PC-3 (cell line): ENCODE measurements around the gene MPND. TPM values are rescaled to one million over a fixed set of nuclear protein-coding genes. Genes with fewer than 3 reads are reported as not detected.
A peak's percentile ranks its signal among the peaks of the same experiment; 100 is the strongest.

Source experiments
- ATAC-seq: fragments of 200-7000 bp; cut with Tn5 transposase; 2 replicates; pipeline ENCODE4 v1.9.1; 2020; ENCODE audit warnings: mild to moderate bottlenecking, moderate library complexity
- BruUV-seq: library from RNA; stranded (reverse); fragments of 400-500 nt; replicated peaks from 2 replicates; lab custom pipeline; 2021; lab: Mats Ljungman, UMichigan
- CTCF ChIA-PET: fragments of 300-600 bp; sonication (Branson Sonifier 250); formaldehyde crosslinking; loops from one replicate; lab custom pipeline; 2022; ENCODE audit warnings: antibody characterized with exemption; lab: Charles Lee
- POLR2A ChIA-PET: fragments of 300-600 bp; sonication (Branson Sonifier 250); formaldehyde crosslinking; loops from one replicate; lab custom pipeline; 2022; ENCODE audit warnings: antibody characterized with exemption; ENCODE audit not compliant: unreplicated experiment; lab: Charles Lee
- DNase-seq: peaks from one replicate; pipeline ENCODE4 v3.0.0-alpha.2; 2015
- H2AFZ ChIP-seq: fragments of 300-600 bp; sonication (generic); 2 replicates; pipeline ENCODE4 v1.6.0; 2016; ENCODE audit warnings: antibody characterized with exemption, low read length
- H3F3A ChIP-seq: fragments of 300-600 bp; sonication (generic); one replicate; pipeline ENCODE4 v1.6.0; 2017; ENCODE audit warnings: antibody characterized with exemption, low read length, control low read depth, mild to moderate bottlenecking; ENCODE audit not compliant: unreplicated experiment
- H3K27ac ChIP-seq: fragments of 300-600 bp; sonication (generic); 2 replicates; pipeline ENCODE4 v1.5.1; 2016; ENCODE audit warnings: mild to moderate bottlenecking, low read length
- H3K27me3 ChIP-seq: fragments of 300-600 bp; sonication (generic); 2 replicates; pipeline ENCODE4 v1.6.1; 2016; ENCODE audit warnings: low read length, mixed read lengths
- H3K36me3 ChIP-seq: fragments of 300-600 bp; sonication (generic); 2 replicates; pipeline ENCODE4 v1.6.1; 2016; ENCODE audit warnings: low read depth, mixed run types, low read length, mixed read lengths
- H3K4me1 ChIP-seq: fragments of 300-600 bp; sonication (generic); 2 replicates; pipeline ENCODE4 v1.5.1; 2016; ENCODE audit warnings: low read length; ENCODE audit not compliant: insufficient read depth
- H3K4me2 ChIP-seq: fragments of 300-600 bp; sonication (generic); 2 replicates; pipeline ENCODE4 v1.6.0; 2016; ENCODE audit warnings: low read length
- H3K4me3 ChIP-seq: fragments of 300-600 bp; sonication (generic); 2 replicates; pipeline ENCODE4 v1.5.1; 2016; ENCODE audit warnings: mild to moderate bottlenecking, low read length, mixed read lengths
- H3K79me2 ChIP-seq: fragments of 300-600 bp; sonication (generic); 2 replicates; pipeline ENCODE4 v1.6.1; 2017; ENCODE audit warnings: low read length, mixed read lengths
- H3K9ac ChIP-seq: fragments of 300-600 bp; sonication (generic); 2 replicates; pipeline ENCODE4 v1.6.0; 2016; ENCODE audit warnings: mild to moderate bottlenecking, low read length
- H3K9me2 ChIP-seq: fragments of 300-600 bp; sonication (generic); replicated peaks from 2 replicates; pipeline ENCODE4 v1.6.1; 2016; ENCODE audit warnings: mixed run types, low read length, mixed read lengths
- H3K9me3 ChIP-seq: fragments of 300-600 bp; sonication (generic); 2 replicates; pipeline ENCODE4 v1.6.1; 2016; ENCODE audit warnings: low read length, mixed read lengths
- H4K20me1 ChIP-seq: fragments of 300-600 bp; sonication (generic); 2 replicates; pipeline ENCODE4 v1.6.1; 2016; ENCODE audit warnings: low read length, mixed read lengths
- CTCF ChIP-seq: fragments of 300-600 bp; sonication (generic); conservative IDR thresholded peaks from 2 replicates; pipeline ENCODE4 v1.5.1; 2017; ENCODE audit warnings: antibody characterized with exemption, low read depth, mild to moderate bottlenecking, low read length
- EZH2 ChIP-seq: fragments of 300-600 bp; sonication (generic); IDR thresholded peaks from one replicate; pipeline ENCODE4 v1.6.1; 2017; ENCODE audit warnings: antibody characterized with exemption, mild to moderate bottlenecking, low read length; ENCODE audit not compliant: unreplicated experiment
- EZH2phosphoT487 ChIP-seq: fragments of 300-600 bp; sonication (generic); IDR thresholded peaks from 2 replicates; pipeline ENCODE4 v1.6.1; 2018; ENCODE audit warnings: mild to moderate bottlenecking, antibody characterized with exemption, low read length, borderline replicate concordance
- intact Hi-C: fragments of 100-400 bp; cut with micrococcal nuclease; formaldehyde crosslinking; loops from 2 replicates; pipeline ENCODE4 v1.9.0; 2023
- total RNA-seq: library from RNA; depleted of rRNA; stranded (reverse); fragments of >200 nt; gene quantifications from 2 replicates; pipeline ENCODE4 v1.2.3, GENCODE V29; 2014

Gene MPND
- total RNA-seq, 1 experiment from 2014 or later = 5.6 TPM

- H3K36me3 ChIP-seq = no peaks in the 10 kb centered on the region
- H2AFZ ChIP-seq = no peak overlapping the region; the same call in 1 of the 2 replicates
- intact Hi-C loops = no loop called here
- H3F3A ChIP-seq = no peaks in the 10 kb centered on the region
- no peak for TF ChIP-seq CTCF
- no peak for TF ChIP-seq EZH2phosphoT487
- TF ChIP-seq EZH2 = no peak
- H3K79me2 ChIP-seq = no peaks in the 10 kb centered on the region
- no peak overlapping the region; the same call in 1 of the 2 replicates for H3K4me3 ChIP-seq
- no peaks in the 10 kb centered on the region for H3K4me1 ChIP-seq
- ATAC-seq = no peak
- H3K27me3 ChIP-seq = no peaks in the 10 kb centered on the region
- no peaks in the 10 kb centered on the region for H3K9me3 ChIP-seq
- ChIA-PET CTCF (no interaction called here), POLR2A (no interaction called here)
- H3K27ac ChIP-seq = no peak overlapping the region
- no peak overlapping the region for H3K9ac ChIP-seq
- BruUV-seq = no TSS peak
- no peaks in the 10 kb centered on the region for H3K9me2 ChIP-seq
- DNase-seq = no peak
- H3K4me2 ChIP-seq = peak overlapping the region; percentile 50
- no peaks in the 10 kb centered on the region for H4K20me1 ChIP-seq
Observed at GRCh38 chr19:4303819-4304537, 39.4 kb upstream of the MPND start.

DNA sequence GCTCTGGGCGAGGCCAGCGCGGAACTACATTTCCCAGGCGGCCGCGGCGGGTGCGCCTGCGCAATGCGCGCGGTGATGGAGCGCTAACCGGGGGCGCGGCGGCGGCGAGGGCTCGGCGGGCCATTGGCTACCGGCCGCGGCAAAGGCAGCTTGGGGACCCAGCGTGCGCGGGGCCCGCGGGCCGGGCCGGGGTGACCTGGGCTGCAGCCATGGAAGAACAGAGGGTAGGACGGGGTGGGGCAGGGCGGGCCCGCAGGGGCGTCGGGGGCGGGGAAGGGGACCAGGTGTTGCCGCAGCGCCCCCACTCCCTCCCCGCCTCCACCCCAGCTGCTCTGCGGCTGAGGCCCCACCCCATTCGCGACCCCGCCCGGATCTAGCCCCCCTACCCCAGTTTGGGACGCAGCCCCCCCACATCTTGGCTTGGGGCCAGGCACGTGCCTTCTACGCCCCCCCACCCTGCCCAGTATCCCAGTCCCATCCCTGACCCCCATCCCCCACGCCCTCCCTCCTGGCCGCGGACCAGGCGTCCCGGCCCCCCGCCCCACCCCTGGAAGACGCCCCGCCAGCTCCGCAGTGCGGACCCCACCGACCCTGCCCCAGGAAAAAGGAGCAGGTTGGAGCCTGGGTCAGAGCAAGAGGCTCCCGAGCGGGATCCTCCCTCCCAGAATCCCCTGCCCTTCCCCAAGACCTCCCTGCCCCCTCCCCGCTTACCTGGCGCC, 38.7 kb upstream of the MPND start, which contains the start of gene FSD1:
TSS of gene FSD1 (plus strand) at position 61 of the 719 bp plus-strand sequence. CDS start at position 210, 149 bp downstream.
- no peaks in the 10 kb centered on the region for H4K20me1 ChIP-seq
- BruUV-seq = no TSS peak
- no peaks in the 10 kb centered on the region for H3F3A ChIP-seq
- H3K9ac ChIP-seq = no peak within 1 kb of the TSS
- TF ChIP-seq EZH2phosphoT487 (no peak), CTCF (no peak), EZH2 (no peak)
- no peaks in the 10 kb centered on the region for H3K9me2 ChIP-seq
- H3K9me3 ChIP-seq = no peaks in the 10 kb centered on the region
- POLR2A ChIA-PET = no interaction called here
- ATAC-seq = peak; percentile 87
- H2AFZ ChIP-seq = no peak within 1 kb of the TSS; the same call in 1 of the 2 replicates
- intact Hi-C loops = no loop called here
- H3K4me1 ChIP-seq = no peaks in the 10 kb centered on the region
- CTCF ChIA-PET = no interaction called here
- DNase-seq = peak; percentile 56
- H3K79me2 ChIP-seq = no peaks in the 10 kb centered on the region
- H3K27ac ChIP-seq = no peak within 1 kb of the TSS
- H3K36me3 ChIP-seq = no peaks in the 10 kb centered on the region
- H3K4me2 ChIP-seq = peak within 1 kb of the TSS; percentile 50
- H3K4me3 ChIP-seq = no peak within 1 kb of the TSS; the same call in 1 of the 2 replicates
- H3K27me3 ChIP-seq = no peaks in the 10 kb centered on the region

- H3K4me1 ChIP-seq = no peaks in the 10 kb centered on the region
- no peaks in the 10 kb centered on the region for H4K20me1 ChIP-seq
- no peak overlapping the region for H3K4me3 ChIP-seq
- intact Hi-C loops = no loop called here
- BruUV-seq = no TSS peak
- no peaks in the 10 kb centered on the region for H3K9me2 ChIP-seq
- H3K27ac ChIP-seq = no peak overlapping the region
- TF ChIP-seq EZH2phosphoT487 (no peak), EZH2 (no peak), CTCF (no peak)
- H3K4me2 ChIP-seq = no peak overlapping the region
- no peaks in the 10 kb centered on the region for H3F3A ChIP-seq
- ChIA-PET CTCF (no interaction called here), POLR2A (no interaction called here)
- H3K79me2 ChIP-seq = no peaks in the 10 kb centered on the region
- H3K36me3 ChIP-seq = no peaks in the 10 kb centered on the region
- no peaks in the 10 kb centered on the region for H3K27me3 ChIP-seq
- H3K9me3 ChIP-seq = no peaks in the 10 kb centered on the region
- H3K9ac ChIP-seq = no peak overlapping the region
- DNase-seq = no peak
- no peak for ATAC-seq
- H2AFZ ChIP-seq = no peak overlapping the region
Observed at GRCh38 chr19:4305257-4305612, 38.1 kb upstream of the MPND start.
